Neural crest cell (in vitro differentiated cells): ENCODE results near the gene ARID3B. TPM values are rescaled to one million over a fixed set of nuclear protein-coding genes. Genes with fewer than 3 reads are reported as not detected.

Source experiments
- DNase-seq: peaks from one replicate; pipeline ENCODE4 v3.0.0; 2021; ENCODE audit warnings: low read depth, mixed read lengths, low spot score
- H3K27ac Mint-ChIP-seq: one replicate; pipeline ENCODE4 v1.8.0; 2021; ENCODE audit warnings: mild to moderate bottlenecking, mixed read lengths; ENCODE audit not compliant: unreplicated experiment
- H3K27me3 Mint-ChIP-seq: 2 replicates; pipeline ENCODE4 v1.8.0; 2021; ENCODE audit warnings: low read depth, mild to moderate bottlenecking, mixed read lengths
- H3K36me3 Mint-ChIP-seq: 2 replicates; pipeline ENCODE4 v1.8.0; 2021; ENCODE audit warnings: low read depth, mild to moderate bottlenecking, mixed read lengths
- H3K4me1 Mint-ChIP-seq: 2 replicates; pipeline ENCODE4 v1.8.0; 2021; ENCODE audit warnings: mixed read lengths
- H3K4me3 Mint-ChIP-seq: one replicate; pipeline ENCODE4 v1.8.0; 2021; ENCODE audit warnings: mild to moderate bottlenecking, mixed read lengths
- H3K9me3 Mint-ChIP-seq: 2 replicates; pipeline ENCODE4 v1.8.0; 2021; ENCODE audit warnings: mixed read lengths
- total RNA-seq: library from RNA; stranded (reverse); gene quantifications from 2 replicates; pipeline ENCODE4 v1.2.1, GENCODE V29; 2021
- TF ChIP-seq, protein P1 (sequence below): fragments of 200-600 bp; sonication (generic); conservative IDR thresholded peaks from 2 replicates; pipeline ENCODE4 v1.5.0; 2021; ENCODE audit warnings: antibody characterized with exemption, mild to moderate bottlenecking

The ARID3B gene
- total RNA-seq, 1 donor from 2014 or later = 66.5 TPM

- TF ChIP-seq, protein P1, sequence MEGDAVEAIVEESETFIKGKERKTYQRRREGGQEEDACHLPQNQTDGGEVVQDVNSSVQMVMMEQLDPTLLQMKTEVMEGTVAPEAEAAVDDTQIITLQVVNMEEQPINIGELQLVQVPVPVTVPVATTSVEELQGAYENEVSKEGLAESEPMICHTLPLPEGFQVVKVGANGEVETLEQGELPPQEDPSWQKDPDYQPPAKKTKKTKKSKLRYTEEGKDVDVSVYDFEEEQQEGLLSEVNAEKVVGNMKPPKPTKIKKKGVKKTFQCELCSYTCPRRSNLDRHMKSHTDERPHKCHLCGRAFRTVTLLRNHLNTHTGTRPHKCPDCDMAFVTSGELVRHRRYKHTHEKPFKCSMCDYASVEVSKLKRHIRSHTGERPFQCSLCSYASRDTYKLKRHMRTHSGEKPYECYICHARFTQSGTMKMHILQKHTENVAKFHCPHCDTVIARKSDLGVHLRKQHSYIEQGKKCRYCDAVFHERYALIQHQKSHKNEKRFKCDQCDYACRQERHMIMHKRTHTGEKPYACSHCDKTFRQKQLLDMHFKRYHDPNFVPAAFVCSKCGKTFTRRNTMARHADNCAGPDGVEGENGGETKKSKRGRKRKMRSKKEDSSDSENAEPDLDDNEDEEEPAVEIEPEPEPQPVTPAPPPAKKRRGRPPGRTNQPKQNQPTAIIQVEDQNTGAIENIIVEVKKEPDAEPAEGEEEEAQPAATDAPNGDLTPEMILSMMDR = no peak
- H3K36me3 Mint-ChIP-seq = peaks cover 8% of the 10 kb centered on the region
- H3K27ac Mint-ChIP-seq = no peak overlapping the region
- no peak for DNase-seq
- H3K9me3 Mint-ChIP-seq = no peaks in the 10 kb centered on the region
- no peaks in the 10 kb centered on the region for H3K27me3 Mint-ChIP-seq
- H3K4me1 Mint-ChIP-seq = peaks cover 25% of the 10 kb centered on the region
- H3K4me3 Mint-ChIP-seq = no peak overlapping the region
Measured at GRCh38 chr15:74646480-74646879, 105.5 kb downstream of the ARID3B start.

Other genes with a start within 250 kb of the ARID3B start
- 0.77 and 1.0 TPM in 2 replicates for gene CYP11A1, start 173.6 kb upstream of the ARID3B start, total RNA-seq
- gene SEMA7A, start 107.3 kb upstream of the ARID3B start, total RNA-seq = 12.3 and 14.4 TPM in 2 replicates
- gene UBL7, start 80.1 kb upstream of the ARID3B start, total RNA-seq = 43.7 and 50.1 TPM in 2 replicates
- gene CLK3, start 74.6 kb downstream of the ARID3B start, total RNA-seq = 79.2 and 88.7 TPM in 2 replicates
- 69.8 and 75.0 TPM in 2 replicates for gene EDC3, start 154.8 kb downstream of the ARID3B start, total RNA-seq
- 1.7 and 2.3 TPM in 2 replicates for gene CYP1A1, start 184.3 kb downstream of the ARID3B start, total RNA-seq
- not detected in 2 replicates for gene CYP1A2, start 207.6 kb downstream of the ARID3B start, total RNA-seq
- gene CSK, start 240.9 kb downstream of the ARID3B start, total RNA-seq = 107 and 109 TPM in 2 replicates